H1 (cell line): Measurements from ENCODE around the gene ARHGAP21.

Source experiments
- CEBPB ChIP-seq: IDR thresholded peaks from 2 replicates; pipeline ENCODE4 v1.6.1; 2012; ENCODE audit warnings: low read depth, low read length
- CTCF ChIP-seq, 3 experiments: IDR thresholded peaks; 1 replicate in 2 of 3; 2 replicates in 1 of 3; pipeline versions ENCODE4 v1.5.1 to v1.6.1; 2011; ENCODE audit warnings: low read length in 3 of 3, mild to moderate bottlenecking in 3 of 3, inconsistent platforms in 2 of 3, low read depth in 1 of 3, moderate library complexity in 1 of 3; ENCODE audit not compliant: insufficient read depth in 1 of 3; ENCODE audit errors: control extremely low read depth in 1 of 3
- EP300 ChIP-seq, 2 experiments: IDR thresholded peaks; 1 replicate in 1 of 2; 2 replicates in 1 of 2; pipeline ENCODE4 v1.6.1; 2011 to 2012; ENCODE audit warnings: low read depth in 2 of 2, low read length in 2 of 2, mild to moderate bottlenecking in 2 of 2, borderline replicate concordance in 1 of 2, inconsistent platforms in 1 of 2, moderate library complexity in 1 of 2
- HDAC6 ChIP-seq: IDR thresholded peaks from one replicate; pipeline ENCODE4 v1.7.1; 2012; ENCODE audit warnings: low read depth, mild to moderate bottlenecking, inconsistent platforms, low read length, moderate library complexity
- MAFK ChIP-seq: IDR thresholded peaks from 2 replicates; pipeline ENCODE4 v1.6.1; 2012; ENCODE audit warnings: low read depth, mild to moderate bottlenecking, improper control_type of control experiment, low read length
- POLR2A ChIP-seq, 2 experiments: IDR thresholded peaks; 1 replicate in 1 of 2; 2 replicates in 1 of 2; pipeline ENCODE4 v1.6.1; 2011; ENCODE audit warnings: low read depth in 2 of 2, low read length in 2 of 2, mild to moderate bottlenecking in 2 of 2; ENCODE audit errors: control extremely low read depth in 1 of 2
- POLR2AphosphoS5 ChIP-seq: IDR thresholded peaks from 2 replicates; pipeline ENCODE4 v1.6.1; 2011; ENCODE audit warnings: low read depth, low read length
- RAD21 ChIP-seq, 2 experiments: IDR thresholded peaks in 1 of 2; conservative IDR thresholded peaks in 1 of 2; 2 replicates each; pipeline ENCODE4 v1.6.1; 2011; ENCODE audit warnings: low read depth in 2 of 2, low read length in 2 of 2, improper control_type of control experiment in 1 of 2, inconsistent platforms in 1 of 2, mild to moderate bottlenecking in 1 of 2, moderate library complexity in 1 of 2
- ZNF274 ChIP-seq: IDR thresholded peaks from 2 replicates; pipeline ENCODE4 v1.7.0; 2012; ENCODE audit warnings: low read length, borderline replicate concordance; ENCODE audit errors: extremely low read depth
- TF ChIP-seq, protein P1 (sequence below): IDR thresholded peaks from 2 replicates; pipeline ENCODE4 v1.6.1; 2012; ENCODE audit warnings: low read length, inconsistent platforms

DNA sequence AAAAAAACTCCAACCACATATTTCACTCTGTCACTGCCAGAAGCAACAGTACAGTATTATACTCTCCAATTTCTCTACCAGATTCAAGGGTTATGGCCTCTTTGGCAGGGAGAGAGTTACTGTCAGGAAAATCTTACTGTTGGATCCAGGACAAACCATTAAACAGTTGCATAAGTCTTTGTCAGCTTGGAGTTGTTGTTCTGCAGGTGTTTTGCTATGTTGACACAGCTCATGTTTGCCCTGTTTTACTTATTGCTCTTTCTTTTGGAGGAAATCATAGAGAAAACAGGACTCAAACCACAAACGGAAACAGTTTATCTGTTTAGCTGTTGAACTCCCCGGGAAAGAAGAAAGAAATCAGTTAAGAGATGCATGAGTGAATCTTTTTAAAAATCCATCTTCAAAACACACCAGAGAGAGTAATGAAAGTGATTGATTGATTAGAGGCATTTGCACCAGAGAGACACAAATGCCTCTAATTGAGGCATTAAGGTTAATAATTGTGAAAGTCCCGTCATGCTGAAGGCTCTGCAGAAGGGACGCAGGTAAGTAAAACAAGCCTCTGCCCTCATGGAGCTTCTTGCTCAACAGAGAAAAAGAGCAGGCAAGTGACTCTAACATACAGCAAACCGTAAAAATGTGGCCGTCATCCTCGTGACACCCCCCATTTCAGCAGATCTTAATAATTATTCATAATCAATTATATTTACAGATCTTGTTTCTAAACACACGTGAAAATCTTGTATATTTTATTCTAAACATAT, 38.7 kb upstream of the ARHGAP21 start:
- no peak for TF ChIP-seq RAD21 (IDR thresholded peaks at IDR 0.05 in 1 of 2, conservative IDR thresholded peaks at IDR 0.05 in 1 of 2; ENCODE audit: low read depth in 2 of 2, low read length in 2 of 2)
- TF ChIP-seq CTCF (IDR thresholded peaks at IDR 0.05; ENCODE audit: control extremely low read depth in 1 of 3, insufficient read depth in 1 of 3, low read depth in 1 of 3, low read length in 3 of 3), result no peak
- no peak for TF ChIP-seq HDAC6
- TF ChIP-seq EP300 (IDR thresholded peaks at IDR 0.05; ENCODE audit: borderline replicate concordance in 1 of 2, low read depth in 2 of 2, low read length in 2 of 2), result no peak
- no peak for TF ChIP-seq MAFK
- no peak for TF ChIP-seq POLR2A (IDR thresholded peaks at IDR 0.05; ENCODE audit: control extremely low read depth in 1 of 2, low read depth in 2 of 2, low read length in 2 of 2)
- TF ChIP-seq POLR2AphosphoS5, result no peak
- TF ChIP-seq ZNF274, result no peak
- TF ChIP-seq, protein P1, sequence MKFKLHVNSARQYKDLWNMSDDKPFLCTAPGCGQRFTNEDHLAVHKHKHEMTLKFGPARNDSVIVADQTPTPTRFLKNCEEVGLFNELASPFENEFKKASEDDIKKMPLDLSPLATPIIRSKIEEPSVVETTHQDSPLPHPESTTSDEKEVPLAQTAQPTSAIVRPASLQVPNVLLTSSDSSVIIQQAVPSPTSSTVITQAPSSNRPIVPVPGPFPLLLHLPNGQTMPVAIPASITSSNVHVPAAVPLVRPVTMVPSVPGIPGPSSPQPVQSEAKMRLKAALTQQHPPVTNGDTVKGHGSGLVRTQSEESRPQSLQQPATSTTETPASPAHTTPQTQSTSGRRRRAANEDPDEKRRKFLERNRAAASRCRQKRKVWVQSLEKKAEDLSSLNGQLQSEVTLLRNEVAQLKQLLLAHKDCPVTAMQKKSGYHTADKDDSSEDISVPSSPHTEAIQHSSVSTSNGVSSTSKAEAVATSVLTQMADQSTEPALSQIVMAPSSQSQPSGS, result no peak
- no peak for TF ChIP-seq CEBPB
